ENCODE results near the gene NEK9.

NEK9 gene

GRCh38 chr14:75167325-75167724, 40.5 kb upstream of the NEK9 start:
- H3K4me3 ChIP-seq (ENCODE audit: low read depth, low read length) = no peak overlapping the region
- TF ChIP-seq CTCF (IDR thresholded peaks at IDR 0.05; ENCODE audit: low read depth, low read length) = no peak

GRCh38 chr14:75165586-75166391, 38.9 kb upstream of the NEK9 start:
- no peak overlapping the region for H3K4me3 ChIP-seq (ENCODE audit: low read depth, low read length)
- no peak for TF ChIP-seq CTCF (IDR thresholded peaks at IDR 0.05; ENCODE audit: low read depth, low read length)

DNA sequence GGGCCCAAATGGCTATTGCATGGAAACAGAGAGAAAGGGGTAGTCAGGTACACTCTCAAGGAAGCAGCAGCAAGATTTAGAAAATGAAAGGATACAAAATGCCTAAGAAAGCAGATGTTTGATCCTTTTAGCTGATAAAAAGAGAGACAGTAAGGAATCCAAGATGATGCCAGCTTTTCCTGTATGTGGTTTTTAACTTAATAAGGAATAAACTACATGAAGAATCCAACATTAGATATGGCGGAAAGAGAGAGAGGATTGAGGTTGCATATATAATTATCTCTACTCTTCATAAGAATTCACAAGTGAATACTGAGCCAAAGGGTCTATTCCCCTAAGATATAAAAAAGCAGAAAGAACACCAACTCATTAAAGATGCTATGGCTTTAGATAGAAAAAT, 38.0 kb upstream of the NEK9 start:
- no peak for TF ChIP-seq CTCF (IDR thresholded peaks at IDR 0.05; ENCODE audit: low read depth, low read length)
- no peak overlapping the region for H3K4me3 ChIP-seq (ENCODE audit: low read depth, low read length)

DNA sequence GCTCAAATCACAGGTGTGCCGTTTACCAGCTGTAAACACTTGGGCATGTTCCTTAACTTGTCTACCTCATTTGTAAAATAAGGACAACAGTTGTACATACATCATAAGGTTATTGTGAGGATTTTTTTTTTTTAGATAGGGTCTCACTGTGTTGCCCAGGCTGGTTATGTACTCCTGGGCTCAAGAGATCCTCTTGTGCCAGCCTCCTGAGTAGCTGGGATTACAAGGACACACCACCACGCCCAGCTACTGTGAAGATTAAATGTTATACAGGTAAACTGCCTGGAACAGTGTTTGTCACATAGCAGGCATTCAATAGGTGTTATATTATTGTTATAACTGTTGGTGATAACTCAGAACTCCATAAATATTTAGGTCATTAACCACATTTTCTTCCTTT, 36.8 kb upstream of the NEK9 start:
- H3K4me3 ChIP-seq (ENCODE audit: low read depth, low read length) = no peak overlapping the region
- no peak for TF ChIP-seq CTCF (IDR thresholded peaks at IDR 0.05; ENCODE audit: low read depth, low read length)

DNA sequence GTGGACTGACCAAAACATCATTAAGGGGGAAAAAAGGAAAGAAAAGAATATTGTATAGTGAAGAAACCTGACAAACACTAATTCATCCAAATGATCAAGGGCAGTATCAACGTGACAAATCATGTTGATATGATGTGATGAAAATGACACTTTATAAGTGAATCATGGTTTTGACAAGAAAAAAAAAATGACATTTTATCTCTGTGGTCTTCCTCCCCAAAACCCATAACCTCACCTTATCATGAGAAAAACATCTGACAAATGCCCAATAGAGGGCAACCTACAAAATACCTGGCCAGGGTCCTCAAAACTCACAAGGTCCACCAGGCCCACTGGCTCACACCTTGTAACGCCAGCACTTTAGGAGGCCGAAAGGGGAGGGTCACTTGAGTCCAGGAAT, 35.8 kb upstream of the NEK9 start:
- no peak for TF ChIP-seq CTCF (IDR thresholded peaks at IDR 0.05; ENCODE audit: low read depth, low read length)
- H3K4me3 ChIP-seq (ENCODE audit: low read depth, low read length) = no peak overlapping the region

DNA sequence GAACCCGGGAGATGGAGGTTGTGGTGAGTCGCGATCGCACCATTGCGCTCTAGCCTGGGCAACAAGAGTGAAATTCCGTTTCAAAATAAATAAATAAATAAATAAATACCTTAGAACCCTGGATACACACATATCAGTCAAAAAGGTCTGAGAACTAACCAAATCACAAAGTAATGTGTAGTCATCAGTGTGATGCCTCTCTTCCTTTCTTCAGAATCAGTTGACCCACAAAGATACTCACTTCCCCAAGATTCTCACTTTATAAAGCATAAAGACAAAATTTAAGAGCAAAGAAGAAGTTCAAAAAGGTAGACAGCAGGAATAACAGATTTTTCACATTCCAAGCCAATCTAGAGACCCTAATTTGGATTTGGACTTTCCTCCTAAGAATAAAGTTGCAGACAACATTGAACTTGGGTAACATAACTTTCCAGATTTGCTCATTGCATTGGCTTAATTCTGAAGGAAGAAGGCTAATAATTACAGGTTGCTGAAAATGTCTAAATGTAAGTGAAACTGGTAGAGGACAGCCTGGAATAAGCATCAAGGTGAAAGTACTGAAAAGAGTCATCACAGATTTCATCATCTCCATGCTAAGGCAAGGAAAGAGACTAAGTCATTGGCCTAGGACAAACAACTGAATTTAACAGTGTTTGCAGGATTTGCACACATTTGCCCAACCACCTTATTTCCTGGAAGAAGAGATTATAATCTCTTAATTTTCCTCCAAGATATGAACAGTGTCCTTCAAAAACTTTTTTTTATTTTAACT, 32.2 kb upstream of the NEK9 start:
- TF ChIP-seq CTCF (IDR thresholded peaks at IDR 0.05; ENCODE audit: low read depth, low read length) = no peak
- H3K4me3 ChIP-seq (ENCODE audit: low read depth, low read length) = no peak overlapping the region

- no peak for TF ChIP-seq CTCF (IDR thresholded peaks at IDR 0.05; ENCODE audit: low read depth, low read length)
These were observed 30.1 kb upstream of the NEK9 start for GRCh38 chr14:75156901-75157300.

More at GRCh38 chr14:75156901-75157300, 30.1 kb upstream of the NEK9 start:
- H3K4me3 ChIP-seq (ENCODE audit: low read depth, low read length) = no peak overlapping the region

All from WI38 (cell line).